MM.1S (cell line): ENCODE measurements around the gene NFKB1.

ENCODE experiments used
- DNase-seq: peaks from one replicate; pipeline ENCODE4 v3.0.0-alpha.2; 2015
- H2AFZ ChIP-seq: fragments of 300-600 bp; sonication (generic); 2 replicates; pipeline ENCODE4 v1.6.0; 2016; ENCODE audit warnings: antibody characterized with exemption, low read length
- H3F3A ChIP-seq: fragments of 300-600 bp; sonication (generic); 2 replicates; pipeline ENCODE4 v1.6.1; 2016; ENCODE audit warnings: mild to moderate bottlenecking, antibody characterized with exemption, low read length, moderate library complexity, mixed read lengths; ENCODE audit not compliant: insufficient read depth
- H3K27ac ChIP-seq: fragments of 300-600 bp; sonication (generic); 2 replicates; pipeline ENCODE4 v1.5.1; 2016; ENCODE audit warnings: mild to moderate bottlenecking, low read length
- H3K27me3 ChIP-seq: fragments of 300-600 bp; sonication (generic); replicated peaks from 2 replicates; pipeline ENCODE4 v1.6.0; 2016; ENCODE audit warnings: low read length; ENCODE audit not compliant: insufficient read depth
- H3K36me3 ChIP-seq: fragments of 300-600 bp; sonication (generic); replicated peaks from 2 replicates; pipeline ENCODE4 v1.6.1; 2016; ENCODE audit warnings: mild to moderate bottlenecking, low read length, mixed read lengths; ENCODE audit not compliant: insufficient read depth
- H3K4me1 ChIP-seq: fragments of 300-600 bp; sonication (generic); 2 replicates; pipeline ENCODE4 v1.6.1; 2016; ENCODE audit warnings: low read length, mixed read lengths
- H3K4me2 ChIP-seq: fragments of 300-600 bp; sonication (generic); 2 replicates; pipeline ENCODE4 v1.6.0; 2016; ENCODE audit warnings: low read depth, low read length
- H3K4me3 ChIP-seq: fragments of 300-600 bp; sonication (generic); 2 replicates; pipeline ENCODE4 v1.5.1; 2016; ENCODE audit warnings: low read length, mixed read lengths
- H3K79me2 ChIP-seq: fragments of 300-600 bp; sonication (generic); 2 replicates; pipeline ENCODE4 v1.6.1; 2016; ENCODE audit warnings: mixed run types, low read length, mixed read lengths
- H3K9ac ChIP-seq: fragments of 300-600 bp; sonication (generic); 2 replicates; pipeline ENCODE4 v1.6.1; 2016; ENCODE audit warnings: low read length, mixed read lengths
- H3K9me2 ChIP-seq: fragments of 300-600 bp; sonication (generic); replicated peaks from 2 replicates; pipeline ENCODE4 v1.6.1; 2016; ENCODE audit warnings: mild to moderate bottlenecking, low read length, mixed read lengths; ENCODE audit not compliant: insufficient read depth
- H3K9me3 ChIP-seq: fragments of 300-600 bp; sonication (generic); replicated peaks from 2 replicates; pipeline ENCODE4 v1.6.1; 2016; ENCODE audit warnings: mild to moderate bottlenecking, low read length, mixed read lengths; ENCODE audit not compliant: insufficient read depth
- H4K20me1 ChIP-seq: fragments of 300-600 bp; sonication (generic); 2 replicates; pipeline ENCODE4 v1.6.1; 2016; ENCODE audit warnings: mild to moderate bottlenecking, low read length, moderate library complexity, mixed read lengths; ENCODE audit not compliant: insufficient read depth
- EZH2 ChIP-seq: fragments of 300-600 bp; sonication (generic); optimal IDR thresholded peaks from 2 replicates; pipeline ENCODE3; 2017; ENCODE audit warnings: low read depth, mild to moderate bottlenecking, antibody characterized with exemption, low read length, mixed read lengths
- EZH2phosphoT487 ChIP-seq: fragments of 300-600 bp; sonication (generic); IDR thresholded peaks from 2 replicates; pipeline ENCODE4 v1.6.1; 2018; ENCODE audit warnings: antibody characterized with exemption, low read length
- TF ChIP-seq, protein P1 (sequence below): fragments of 300-600 bp; sonication (generic); IDR thresholded peaks from 2 replicates; pipeline ENCODE4 v1.5.1; 2016; ENCODE audit warnings: antibody characterized with exemption, low read length, mixed read lengths

NFKB1 gene

DNA sequence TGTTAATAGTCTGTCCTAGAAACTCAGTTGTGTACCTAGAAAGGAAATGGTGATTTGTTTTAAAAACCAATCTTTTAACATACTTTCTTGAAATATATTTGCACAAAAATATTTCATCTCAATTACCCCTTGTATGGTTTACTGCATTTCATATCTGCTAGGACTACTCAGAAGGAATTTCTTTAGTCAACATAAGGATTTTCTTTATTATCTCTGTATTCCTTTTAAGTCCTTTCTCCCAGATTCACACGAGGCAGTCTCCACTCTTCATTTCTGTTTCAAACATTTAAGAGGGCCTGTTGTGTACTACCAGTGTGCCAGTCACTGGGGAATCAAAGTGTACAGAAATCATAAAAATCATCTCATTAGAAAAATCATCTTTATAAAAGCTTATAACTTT, 28.8 kb downstream of the NFKB1 start:
- no peak for DNase-seq
- TF ChIP-seq EZH2phosphoT487, result no peak
- TF ChIP-seq, protein P1, sequence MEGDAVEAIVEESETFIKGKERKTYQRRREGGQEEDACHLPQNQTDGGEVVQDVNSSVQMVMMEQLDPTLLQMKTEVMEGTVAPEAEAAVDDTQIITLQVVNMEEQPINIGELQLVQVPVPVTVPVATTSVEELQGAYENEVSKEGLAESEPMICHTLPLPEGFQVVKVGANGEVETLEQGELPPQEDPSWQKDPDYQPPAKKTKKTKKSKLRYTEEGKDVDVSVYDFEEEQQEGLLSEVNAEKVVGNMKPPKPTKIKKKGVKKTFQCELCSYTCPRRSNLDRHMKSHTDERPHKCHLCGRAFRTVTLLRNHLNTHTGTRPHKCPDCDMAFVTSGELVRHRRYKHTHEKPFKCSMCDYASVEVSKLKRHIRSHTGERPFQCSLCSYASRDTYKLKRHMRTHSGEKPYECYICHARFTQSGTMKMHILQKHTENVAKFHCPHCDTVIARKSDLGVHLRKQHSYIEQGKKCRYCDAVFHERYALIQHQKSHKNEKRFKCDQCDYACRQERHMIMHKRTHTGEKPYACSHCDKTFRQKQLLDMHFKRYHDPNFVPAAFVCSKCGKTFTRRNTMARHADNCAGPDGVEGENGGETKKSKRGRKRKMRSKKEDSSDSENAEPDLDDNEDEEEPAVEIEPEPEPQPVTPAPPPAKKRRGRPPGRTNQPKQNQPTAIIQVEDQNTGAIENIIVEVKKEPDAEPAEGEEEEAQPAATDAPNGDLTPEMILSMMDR, result no peak
- TF ChIP-seq EZH2, result no peak
- no peak overlapping the region for H2AFZ ChIP-seq
- H3K9ac ChIP-seq, result no peak overlapping the region
- peaks cover 6% of the 10 kb centered on the region; the same call in 1 of the 2 replicates for H4K20me1 ChIP-seq
- H3K27me3 ChIP-seq, result no peaks in the 10 kb centered on the region
- H3K27ac ChIP-seq, result no peak overlapping the region
- peaks cover 7% of the 10 kb centered on the region; the same call in 1 of the 2 replicates for H3F3A ChIP-seq
- no peak overlapping the region for H3K4me2 ChIP-seq
- H3K4me1 ChIP-seq, result peaks cover 16% of the 10 kb centered on the region
- H3K4me3 ChIP-seq, result no peak overlapping the region
- H3K79me2 ChIP-seq, result peaks cover 84% of the 10 kb centered on the region
- peaks cover 6% of the 10 kb centered on the region; the same call in 1 of the 2 replicates for H3K36me3 ChIP-seq
- H3K9me2 ChIP-seq, result no peaks in the 10 kb centered on the region
- no peaks in the 10 kb centered on the region for H3K9me3 ChIP-seq

DNA sequence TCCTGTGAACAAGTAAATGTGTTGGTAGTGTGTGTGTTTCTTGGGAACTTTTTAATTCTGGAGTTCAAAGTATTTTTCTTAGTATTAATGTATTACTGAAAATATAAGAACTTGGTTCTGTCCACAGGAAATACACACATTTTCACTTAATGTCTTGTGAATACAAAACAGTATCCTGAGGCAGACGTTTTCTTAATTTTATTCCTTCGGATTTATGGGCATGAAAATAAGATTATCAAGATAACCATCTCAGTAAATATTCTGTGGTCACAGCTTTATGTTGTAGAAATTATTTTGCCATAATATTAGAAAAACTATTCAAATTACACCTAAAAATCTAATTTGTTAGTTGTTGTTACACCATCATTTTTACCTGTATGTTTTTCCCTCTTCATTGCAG, 29.8 kb downstream of the NFKB1 start:
- Histone ChIP-seq H3K4me3 (no peak overlapping the region), H3K4me2 (no peak overlapping the region), H3K4me1 (peaks cover 22% of the 10 kb centered on the region), H3K79me2 (peaks cover 82% of the 10 kb centered on the region), H2AFZ (no peak overlapping the region), H3K36me3 (peaks cover 6% of the 10 kb centered on the region; the same call in 1 of the 2 replicates), H3K9ac (no peak overlapping the region), H3K9me2 (no peaks in the 10 kb centered on the region), H3K9me3 (no peaks in the 10 kb centered on the region), H4K20me1 (peaks cover 3% of the 10 kb centered on the region; the same call in 1 of the 2 replicates), H3F3A (peaks cover 7% of the 10 kb centered on the region; the same call in 1 of the 2 replicates), H3K27ac (no peak overlapping the region), H3K27me3 (no peaks in the 10 kb centered on the region)
- TF ChIP-seq EZH2 (no peak), EZH2phosphoT487 (no peak)
- TF ChIP-seq, protein P1, result no peak
- no peak for DNase-seq

DNA sequence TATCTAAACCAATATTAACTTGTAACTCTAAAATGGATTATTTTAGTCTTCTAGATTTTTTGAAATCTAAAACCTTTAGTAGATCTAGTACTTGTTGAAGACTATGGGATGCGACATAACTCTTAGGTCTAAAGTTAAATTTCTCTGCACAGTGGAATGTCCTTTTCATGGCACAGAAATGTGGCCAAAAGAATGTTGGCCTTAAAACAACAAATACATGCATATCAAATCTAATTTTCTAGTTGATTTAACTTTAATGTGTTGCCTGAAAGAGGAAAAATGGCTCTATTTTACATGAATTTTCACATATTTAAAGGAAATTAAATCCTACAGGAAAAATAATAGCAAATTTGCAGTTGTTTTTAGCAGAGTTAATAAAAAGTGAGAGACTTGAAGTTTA, 30.3 kb downstream of the NFKB1 start:
- H4K20me1 ChIP-seq, result peaks cover 3% of the 10 kb centered on the region; the same call in 1 of the 2 replicates
- no peak overlapping the region for H3K27ac ChIP-seq
- no peak for DNase-seq
- TF ChIP-seq EZH2, result no peak
- no peak for TF ChIP-seq EZH2phosphoT487
- TF ChIP-seq, protein P1, result no peak
- no peak overlapping the region for H3K4me2 ChIP-seq
- peaks cover 6% of the 10 kb centered on the region; the same call in 1 of the 2 replicates for H3K36me3 ChIP-seq
- H3K4me3 ChIP-seq, result no peak overlapping the region
- peaks cover 7% of the 10 kb centered on the region; the same call in 1 of the 2 replicates for H3F3A ChIP-seq
- no peak overlapping the region for H2AFZ ChIP-seq
- no peaks in the 10 kb centered on the region for H3K9me2 ChIP-seq
- no peaks in the 10 kb centered on the region for H3K27me3 ChIP-seq
- H3K9ac ChIP-seq, result no peak overlapping the region
- no peaks in the 10 kb centered on the region for H3K9me3 ChIP-seq
- H3K79me2 ChIP-seq, result peaks cover 82% of the 10 kb centered on the region
- peaks cover 22% of the 10 kb centered on the region for H3K4me1 ChIP-seq
